PFSK-1 (cell line): ENCODE results near the gene TMEM115.

ENCODE experiments used
- POLR2AphosphoS5 ChIP-seq: IDR thresholded peaks from 2 replicates; pipeline ENCODE4 v1.6.1; 2012; ENCODE audit warnings: low read depth, mild to moderate bottlenecking, control low read depth, low read length, moderate library complexity
- REST ChIP-seq, 2 experiments: IDR thresholded peaks; 2 replicates each; pipeline versions ENCODE4 v1.6.1 to v1.8.0; 2011 to 2012; ENCODE audit warnings: low read depth in 2 of 2, low read length in 2 of 2, control low read depth in 1 of 2, inconsistent platforms in 1 of 2, mild to moderate bottlenecking in 1 of 2, moderate library complexity in 1 of 2; ENCODE audit not compliant: insufficient read depth in 1 of 2
- SIN3A ChIP-seq: IDR thresholded peaks from 2 replicates; pipeline ENCODE4 v1.6.1; 2012; ENCODE audit warnings: mild to moderate bottlenecking, low read length, moderate library complexity, borderline replicate concordance; ENCODE audit not compliant: insufficient read depth
- TAF1 ChIP-seq: IDR thresholded peaks from 2 replicates; pipeline ENCODE4 v1.6.1; 2012; ENCODE audit warnings: low read length, control low read depth, borderline replicate concordance; ENCODE audit not compliant: insufficient read depth

- TF ChIP-seq REST (IDR thresholded peaks at IDR 0.05; ENCODE audit: insufficient read depth in 1 of 2, low read depth in 2 of 2, low read length in 2 of 2): no peak
- TF ChIP-seq POLR2AphosphoS5: no peak
- TF ChIP-seq TAF1: no peak
- no peak for TF ChIP-seq SIN3A
These were observed 41.2 kb downstream of the TMEM115 start for GRCh38 chr3:50318163-50318562.
